CD14-positive monocyte (primary cell): ENCODE results near the gene ANTKMT. TPM values are rescaled to one million over a fixed set of nuclear protein-coding genes. Genes with fewer than 3 reads are reported as not detected.

Source experiments
- DNase-seq, 3 donors: peaks; one replicate each; pipeline ENCODE4 v3.0.0-alpha.2; 2011 to 2022
- H2AFZ ChIP-seq: 2 replicates; pipeline ENCODE4 v1.6.0; 2012; ENCODE audit warnings: mild to moderate bottlenecking, low read depth, low read length, inconsistent platforms; ENCODE audit not compliant: insufficient read depth, poor library complexity, severe bottlenecking
- H3K27ac ChIP-seq, 2 donors: 1 replicate in 1 of 2; 2 replicates in 1 of 2; pipeline ENCODE4 v1.5.1; 2012 to 2013; ENCODE audit warnings: low read length in 2 of 2, control low read depth in 1 of 2, inconsistent platforms in 1 of 2, low read depth in 1 of 2, mild to moderate bottlenecking in 1 of 2
- H3K27me3 ChIP-seq, 2 donors: one replicate each; pipeline versions ENCODE4 v1.6.0 to v1.6.1; 2011 to 2013; ENCODE audit warnings: low read length in 2 of 2; ENCODE audit not compliant: control insufficient read depth in 2 of 2, insufficient read depth in 2 of 2
- H3K36me3 ChIP-seq, 2 donors: replicated peaks in 1 of 2; 1 replicate in 1 of 2; 2 replicates in 1 of 2; pipeline versions ENCODE4 v1.5.1 to v1.6.1; 2012 to 2013; ENCODE audit warnings: low read length in 2 of 2, control low read depth in 1 of 2, inconsistent platforms in 1 of 2, mild to moderate bottlenecking in 1 of 2; ENCODE audit not compliant: insufficient read depth in 2 of 2, control insufficient read depth in 1 of 2
- H3K4me1 ChIP-seq, 2 donors: 1 replicate in 1 of 2; 2 replicates in 1 of 2; pipeline versions ENCODE4 v1.5.1 to v1.6.1; 2012 to 2013; ENCODE audit warnings: low read length in 2 of 2, control low read depth in 1 of 2, inconsistent platforms in 1 of 2, mild to moderate bottlenecking in 1 of 2, moderate library complexity in 1 of 2; ENCODE audit not compliant: insufficient read depth in 2 of 2, control insufficient read depth in 1 of 2
- H3K4me2 ChIP-seq: replicated peaks from 2 replicates; pipeline ENCODE3; 2012; ENCODE audit warnings: low read length, moderate library complexity, mild to moderate bottlenecking; ENCODE audit not compliant: poor library complexity, severe bottlenecking; ENCODE audit errors: extremely low read depth
- H3K4me3 ChIP-seq, 3 experiments: fragments of 200-600 bp in 1 of 3; sonication (generic) in 1 of 3; replicated peaks in 1 of 3; 1 replicate in 2 of 3; 2 replicates in 1 of 3; pipeline ENCODE4 v1.5.1; 2011 to 2013; ENCODE audit warnings: low read length in 3 of 3, mild to moderate bottlenecking in 3 of 3, control low read depth in 2 of 3, low read depth in 2 of 3, inconsistent platforms in 1 of 3, moderate library complexity in 1 of 3
- H3K79me2 ChIP-seq: 2 replicates; pipeline ENCODE4 v1.6.0; 2012; ENCODE audit warnings: mild to moderate bottlenecking, control low read depth, inconsistent platforms, low read length, moderate library complexity; ENCODE audit not compliant: insufficient read depth
- H3K9ac ChIP-seq: 2 replicates; pipeline ENCODE4 v1.6.0; 2017; ENCODE audit warnings: low read length, mild to moderate bottlenecking; ENCODE audit not compliant: insufficient read depth, poor library complexity, severe bottlenecking
- H3K9me3 ChIP-seq, 2 donors: replicated peaks in 1 of 2; 1 replicate in 1 of 2; 2 replicates in 1 of 2; pipeline versions ENCODE4 v1.5.1 to v1.6.1; 2012 to 2013; ENCODE audit warnings: low read length in 2 of 2, control low read depth in 1 of 2; ENCODE audit not compliant: control insufficient read depth in 1 of 2, insufficient read depth in 1 of 2
- H4K20me1 ChIP-seq: 2 replicates; pipeline ENCODE4 v1.6.0; 2012; ENCODE audit warnings: mild to moderate bottlenecking, low read length, control low read depth, moderate library complexity; ENCODE audit not compliant: insufficient read depth
- H3K27ac Mint-ChIP-seq, 7 donors: one replicate each; pipeline ENCODE4 v1.8.0; 2020; ENCODE audit warnings: mild to moderate bottlenecking in 7 of 7, mixed read lengths in 7 of 7, moderate library complexity in 6 of 7, inconsistent platforms in 2 of 7
- H3K27me3 Mint-ChIP-seq, 3 donors: one replicate each; pipeline ENCODE4 v1.8.0; 2021 to 2022; ENCODE audit warnings: low read depth in 3 of 3, mild to moderate bottlenecking in 3 of 3, mixed read lengths in 3 of 3, moderate library complexity in 3 of 3, inconsistent platforms in 1 of 3
- H3K36me3 Mint-ChIP-seq, 2 donors: one replicate each; pipeline ENCODE4 v1.8.0; 2020; ENCODE audit warnings: mixed read lengths in 2 of 2, inconsistent platforms in 1 of 2, mild to moderate bottlenecking in 1 of 2
- H3K4me1 Mint-ChIP-seq: one replicate; pipeline ENCODE4 v1.8.0; 2020; ENCODE audit warnings: mild to moderate bottlenecking, mixed read lengths
- H3K4me3 Mint-ChIP-seq, 2 donors: one replicate each; pipeline ENCODE4 v1.8.0; 2020; ENCODE audit warnings: mild to moderate bottlenecking in 2 of 2, mixed read lengths in 2 of 2, moderate library complexity in 1 of 2
- H3K9me3 Mint-ChIP-seq, 7 donors: one replicate each; pipeline ENCODE4 v1.8.0; 2020 to 2022; ENCODE audit warnings: mixed read lengths in 7 of 7, mild to moderate bottlenecking in 6 of 7, moderate library complexity in 6 of 7, inconsistent platforms in 2 of 7
- WGBS: methylation state at CpG from one replicate; pipeline ENCODE4 v1.1.5; 2013; ENCODE audit warnings: missing lambda C conversion rate; ENCODE audit not compliant: insufficient coverage; 5-methylcytosine and 5-hydroxymethylcytosine counted together
- intact Hi-C, 2 donors: fragments of 100-400 bp; cut with micrococcal nuclease; formaldehyde crosslinking; loops; one replicate each; pipeline versions ENCODE4 v1.15.0 to v1.15.1; 2023
- polyA plus RNA-seq, 3 donors: library from polyadenylated mRNA; depleted of rRNA in 1 of 3; unstranded in 2 of 3; stranded (reverse) in 1 of 3; fragments of 300-500 nt in 2 of 3; fragments of >200 nt in 1 of 3; fragmentation: Illumina TruSeq in 2 of 3; gene quantifications; 1 replicate in 2 of 3; 2 replicates in 1 of 3; pipeline ENCODE4 v1.2.3, GENCODE V29; 2012 to 2021
- TF ChIP-seq, protein P1 (sequence below): fragments of 200-600 bp; IDR thresholded peaks from one replicate; pipeline ENCODE4 v1.8.0; 2022; ENCODE audit warnings: antibody characterized with exemption, mild to moderate bottlenecking

Gene ANTKMT
- polyA plus RNA-seq, 3 donors: 21.5 to 56.3 (median 34.4) TPM

DNA sequence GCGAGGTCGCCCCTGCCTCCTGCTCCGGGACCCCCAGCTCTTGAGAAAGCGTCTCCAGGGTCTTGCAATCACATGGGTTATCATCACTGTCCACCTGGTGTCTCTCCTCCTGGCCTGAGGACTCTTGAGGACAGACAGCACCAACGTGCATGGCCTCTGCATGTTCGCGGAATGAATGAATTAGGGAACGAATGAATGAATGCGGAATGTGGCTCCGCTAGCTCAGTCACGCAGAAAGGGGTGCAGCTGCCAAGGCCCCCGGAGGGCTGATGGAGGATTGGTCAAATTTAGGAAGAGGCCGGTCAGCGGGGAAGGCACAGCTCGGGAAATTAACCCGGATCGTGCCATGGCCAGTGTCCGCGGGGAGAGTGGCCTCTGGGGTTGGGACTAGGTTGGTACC lies 18.6 kb upstream of the ANTKMT start:
- Histone ChIP-seq H2AFZ (no peak overlapping the region), H3K9me3 (peaks cover 0 to 4% of the 10 kb centered on the region in 2 donors), H3K4me3 (no peak overlapping the region), H3K36me3 (no peaks in the 10 kb centered on the region), H3K27me3 (peaks cover 10 to 75% of the 10 kb centered on the region in 2 donors), H3K9ac (no peak overlapping the region), H4K20me1 (no peaks in the 10 kb centered on the region), H3K4me1 (no peaks in the 10 kb centered on the region), H3K4me2 (no peak overlapping the region), H3K79me2 (no peaks in the 10 kb centered on the region), H3K27ac (no peak overlapping the region)
- intact Hi-C loops: no loop called here
- no peaks in the 10 kb centered on the region for H3K4me1 Mint-ChIP-seq
- no peak for DNase-seq
- WGBS: 87% methylated on average over 16 of the region's 19 CpGs
- no peaks in the 10 kb centered on the region for H3K36me3 Mint-ChIP-seq
- peaks cover 63 to 88% (median 82%) of the 10 kb centered on the region in 3 donors for H3K27me3 Mint-ChIP-seq
- TF ChIP-seq, protein P1, sequence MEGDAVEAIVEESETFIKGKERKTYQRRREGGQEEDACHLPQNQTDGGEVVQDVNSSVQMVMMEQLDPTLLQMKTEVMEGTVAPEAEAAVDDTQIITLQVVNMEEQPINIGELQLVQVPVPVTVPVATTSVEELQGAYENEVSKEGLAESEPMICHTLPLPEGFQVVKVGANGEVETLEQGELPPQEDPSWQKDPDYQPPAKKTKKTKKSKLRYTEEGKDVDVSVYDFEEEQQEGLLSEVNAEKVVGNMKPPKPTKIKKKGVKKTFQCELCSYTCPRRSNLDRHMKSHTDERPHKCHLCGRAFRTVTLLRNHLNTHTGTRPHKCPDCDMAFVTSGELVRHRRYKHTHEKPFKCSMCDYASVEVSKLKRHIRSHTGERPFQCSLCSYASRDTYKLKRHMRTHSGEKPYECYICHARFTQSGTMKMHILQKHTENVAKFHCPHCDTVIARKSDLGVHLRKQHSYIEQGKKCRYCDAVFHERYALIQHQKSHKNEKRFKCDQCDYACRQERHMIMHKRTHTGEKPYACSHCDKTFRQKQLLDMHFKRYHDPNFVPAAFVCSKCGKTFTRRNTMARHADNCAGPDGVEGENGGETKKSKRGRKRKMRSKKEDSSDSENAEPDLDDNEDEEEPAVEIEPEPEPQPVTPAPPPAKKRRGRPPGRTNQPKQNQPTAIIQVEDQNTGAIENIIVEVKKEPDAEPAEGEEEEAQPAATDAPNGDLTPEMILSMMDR: no peak
- no peak overlapping the region for H3K27ac Mint-ChIP-seq
- H3K9me3 Mint-ChIP-seq: peaks cover 0 to 8% (median 0%) of the 10 kb centered on the region in 7 donors
- H3K4me3 Mint-ChIP-seq: peak overlapping the region in 1 of 2 donors; percentile 65

DNA sequence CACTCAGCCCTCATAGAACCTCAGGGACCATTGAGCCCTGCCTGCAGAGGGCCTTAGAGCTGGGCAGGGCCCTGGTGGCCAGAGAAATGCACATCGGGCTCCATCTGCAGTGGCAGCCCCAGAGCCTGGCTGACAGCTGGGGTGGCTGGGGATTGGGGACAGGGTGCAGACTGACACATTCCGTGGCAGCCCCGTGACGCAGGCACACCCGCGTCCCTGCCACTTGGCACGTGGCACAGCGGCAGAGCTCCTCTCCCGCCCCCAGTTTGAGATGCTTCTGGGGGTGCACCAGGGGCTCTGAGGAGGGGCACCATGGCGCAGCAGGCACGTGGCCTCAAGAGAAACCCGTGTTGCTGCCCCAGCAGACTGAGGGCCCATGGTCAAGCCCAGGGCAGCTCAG lies 17.5 kb upstream of the ANTKMT start:
- Histone ChIP-seq H4K20me1 (no peaks in the 10 kb centered on the region), H3K27ac (no peak overlapping the region), H3K9ac (no peak overlapping the region), H3K4me3 (no peak overlapping the region), H3K27me3 (peaks cover 10 to 83% of the 10 kb centered on the region in 2 donors), H3K4me2 (no peak overlapping the region), H2AFZ (no peak overlapping the region), H3K9me3 (peaks cover 0 to 4% of the 10 kb centered on the region in 2 donors), H3K79me2 (no peaks in the 10 kb centered on the region), H3K4me1 (no peaks in the 10 kb centered on the region), H3K36me3 (no peaks in the 10 kb centered on the region)
- no peak overlapping the region for H3K27ac Mint-ChIP-seq
- H3K4me1 Mint-ChIP-seq: no peaks in the 10 kb centered on the region
- peak overlapping the region in 1 of 2 donors; percentile 15 for H3K4me3 Mint-ChIP-seq
- 88% methylated on average over 11 of the region's 12 CpGs for WGBS
- H3K36me3 Mint-ChIP-seq: no peaks in the 10 kb centered on the region
- TF ChIP-seq, protein P1: no peak
- H3K9me3 Mint-ChIP-seq: peaks cover 0 to 8% (median 0%) of the 10 kb centered on the region in 7 donors
- peaks cover 65 to 88% (median 83%) of the 10 kb centered on the region in 3 donors for H3K27me3 Mint-ChIP-seq
- DNase-seq: no peak
- intact Hi-C loops: no loop called here
